SK-MEL-5 (cell line): Measurements from ENCODE around the gene SSTR3. TPM values are rescaled to one million over a fixed set of nuclear protein-coding genes. Genes with fewer than 3 reads are reported as not detected.
"Not testable (repeated sequence)": the region's sequence is repeated elsewhere in the genome, so short reads cannot be mapped to it uniquely, and the experiment has no call there.

Source experiments
- DNase-seq: peaks from one replicate; pipeline ENCODE4 v3.0.0-alpha.2; 2016; ENCODE audit warnings: low read depth, low spot score
- in situ Hi-C: cut with HindIII; loops from 2 replicates; pipeline ENCODE4 v1.10.0; 2016; ENCODE audit warnings: low sequenced_read_pairs, high pct_unique_total_duplicates, low pct_unique_long_range_greater_than_20kb
- polyA plus RNA-seq, 2 experiments: library from polyadenylated mRNA; depleted of rRNA; stranded (reverse); fragments of >200 nt; gene quantifications; 2 replicates each; pipeline ENCODE4 v1.2.3, GENCODE V29; 2015
- total RNA-seq: library from RNA; depleted of rRNA; stranded (reverse); fragments of >200 nt; shearing (Covaris generic); gene quantifications from 2 replicates; pipeline ENCODE4 v1.2.3, GENCODE V29; 2014; rRNA removed

The SSTR3 gene
- total RNA-seq, result not detected in 2 replicates
- not detected in 2 replicates for polyA plus RNA-seq (2015; cell fraction: cytosol; rRNA removed)
- polyA plus RNA-seq (2015; cell fraction: nucleus; rRNA removed), result not detected in 2 replicates

GRCh38 chr22:37212174-37212906, at the start of gene SSTR3:
Gene SSTR3, minus strand, starts transcription at chr22:37212477. Its CDS starts 4,674 bp downstream, at chr22:37207803.
- in situ Hi-C loops, result no loop called here
- DNase-seq, result no peak

GRCh38 chr22:37260901-37261336, 48.6 kb upstream of the SSTR3 start:
- in situ Hi-C loops, result no loop called here
- peak; percentile 74 for DNase-seq

- in situ Hi-C loops, result no loop called here
- DNase-seq, result no peak
Measured at GRCh38 chr22:37260155-37260795, 48.0 kb upstream of the SSTR3 start.

- in situ Hi-C loops, result no loop called here
- peak; percentile 76 for DNase-seq
Measured at GRCh38 chr22:37259540-37260029, 47.3 kb upstream of the SSTR3 start.

- no peak for DNase-seq
- in situ Hi-C loops, result no loop called here
Measured at GRCh38 chr22:37258753-37259401, 46.6 kb upstream of the SSTR3 start.

GRCh38 chr22:37258005-37258752, 45.9 kb upstream of the SSTR3 start:
- no peak for DNase-seq
- in situ Hi-C loops, result no loop called here

GRCh38 chr22:37256075-37256726, 43.9 kb upstream of the SSTR3 start:
- no peak for DNase-seq
- in situ Hi-C loops, result no loop called here

GRCh38 chr22:37255558-37256006, 43.3 kb upstream of the SSTR3 start:
- in situ Hi-C loops, result no loop called here
- DNase-seq, result no peak

- in situ Hi-C loops, result no loop called here
- peak; percentile 30 for DNase-seq
Measured at GRCh38 chr22:37254867-37255233, 42.6 kb upstream of the SSTR3 start.

GRCh38 chr22:37254209-37254866, 42.1 kb upstream of the SSTR3 start:
- in situ Hi-C loops, result no loop called here
- DNase-seq, result no peak

GRCh38 chr22:37253126-37253660, 40.9 kb upstream of the SSTR3 start:
- no peak for DNase-seq
- in situ Hi-C loops, result no loop called here

- in situ Hi-C loops, DNase-seq: not testable (repeated sequence)
Measured at GRCh38 chr22:37251836-37252235, 39.6 kb upstream of the SSTR3 start.

- in situ Hi-C loops, result no loop called here
- no peak for DNase-seq
Measured at GRCh38 chr22:37249986-37250385, 37.7 kb upstream of the SSTR3 start.

GRCh38 chr22:37248251-37248650, 36.0 kb upstream of the SSTR3 start:
- no peak for DNase-seq
- in situ Hi-C loops, result no loop called here

GRCh38 chr22:37245740-37246139, 33.5 kb upstream of the SSTR3 start:
- DNase-seq, result no peak
- in situ Hi-C loops, result no loop called here

GRCh38 chr22:37244922-37245722, 32.8 kb upstream of the SSTR3 start:
- in situ Hi-C loops, result no loop called here
- no peak for DNase-seq
